HEK293 (cell line): ENCODE results near the gene ABCC3.
A peak's percentile ranks its signal among the peaks of the same experiment; 100 is the strongest.

Experiments used
- CTCF ChIA-PET: fragments of 350-600 bp; formaldehyde crosslinking; extraction: SDS; loops from one replicate; lab custom pipeline; 2021; ENCODE audit warnings: antibody characterized with exemption; lab: Yijun Ruan, JAX
- POLR2A ChIA-PET: fragments of 300-600 bp; formaldehyde crosslinking; extraction: SDS; loops from one replicate; lab custom pipeline; 2020; ENCODE audit warnings: antibody characterized with exemption, inconsistent platforms; lab: Yijun Ruan, JAX
- H3K27ac ChIP-seq: fragments of 200-500 bp; sonication (Bioruptor generic); 2 replicates; pipeline ENCODE4 v1.5.1; 2014; ENCODE audit warnings: low read depth, low read length, control low read depth, inconsistent platforms; ENCODE audit errors: extremely low read depth
- H3K36me3 ChIP-seq, 2 experiments: fragments of 200-500 bp in 1 of 2; sonication (Bioruptor generic) in 1 of 2; 1 replicate in 1 of 2; 2 replicates in 1 of 2; pipeline ENCODE4 v1.5.1; 2014 to 2017; ENCODE audit warnings: inconsistent platforms in 2 of 2, low read length in 2 of 2; ENCODE audit not compliant: control insufficient read depth in 2 of 2, insufficient read depth in 1 of 2
- H3K4me1 ChIP-seq: fragments of 200-500 bp; sonication (Bioruptor generic); 2 replicates; pipeline ENCODE4 v1.5.1; 2014; ENCODE audit warnings: mild to moderate bottlenecking, low read length, inconsistent platforms; ENCODE audit not compliant: control insufficient read depth, insufficient read depth
- H3K4me3 ChIP-seq: 2 replicates; pipeline ENCODE4 v1.5.1; 2011; ENCODE audit warnings: low read depth, mild to moderate bottlenecking, control low read depth, low read length, moderate library complexity
- H3K9me3 ChIP-seq: fragments of 200-500 bp; sonication (Bioruptor generic); 2 replicates; pipeline ENCODE4 v1.5.1; 2014; ENCODE audit warnings: low read depth, low read length, inconsistent platforms; ENCODE audit not compliant: control insufficient read depth, insufficient read depth
- EGR2 ChIP-seq: fragments of 450-650 bp; formaldehyde crosslinking; IDR thresholded peaks from 2 replicates; pipeline ENCODE4 v1.5.1; 2016; ENCODE audit warnings: low read depth, missing biosample characterization, missing genetic modification characterization
- TRIM28 ChIP-seq: IDR thresholded peaks from 2 replicates; pipeline ENCODE4 v1.6.1; 2011; ENCODE audit warnings: low read length, control low read depth, borderline replicate concordance
- ZFHX2 ChIP-seq: fragments of 450-650 bp; formaldehyde crosslinking; conservative IDR thresholded peaks from 2 replicates; pipeline ENCODE4 v1.5.1; 2016; ENCODE audit warnings: missing biosample characterization, missing genetic modification characterization
- ZNF155 ChIP-seq: fragments of 450-650 bp; formaldehyde crosslinking; IDR thresholded peaks from 2 replicates; pipeline ENCODE4 v1.5.1; 2016; ENCODE audit warnings: missing biosample characterization, missing genetic modification characterization
- ZNF248 ChIP-seq: fragments of 450-650 bp; formaldehyde crosslinking; IDR thresholded peaks from 2 replicates; pipeline ENCODE4 v1.5.1; 2017; ENCODE audit warnings: missing biosample characterization, missing genetic modification characterization
- ZNF529 ChIP-seq: fragments of 450-650 bp; formaldehyde crosslinking; IDR thresholded peaks from 2 replicates; pipeline ENCODE4 v1.5.1; 2017; ENCODE audit warnings: missing genetic modification characterization, missing biosample characterization; ENCODE audit not compliant: insufficient replicate concordance
- ZNF658 ChIP-seq: fragments of 450-650 bp; formaldehyde crosslinking; IDR thresholded peaks from 2 replicates; pipeline ENCODE4; 2016; ENCODE audit warnings: missing biosample characterization, missing genetic modification characterization
- ZNF701 ChIP-seq: fragments of 450-650 bp; formaldehyde crosslinking; IDR thresholded peaks from 2 replicates; pipeline ENCODE4 v1.5.1; 2016; ENCODE audit warnings: missing biosample characterization, missing genetic modification characterization
- ZNF791 ChIP-seq: fragments of 450-650 bp; formaldehyde crosslinking; IDR thresholded peaks from 2 replicates; pipeline ENCODE4 v1.5.1; 2016; ENCODE audit warnings: missing biosample characterization, missing genetic modification characterization
- TF ChIP-seq, protein P1 (sequence below): fragments of 450-650 bp; formaldehyde crosslinking; IDR thresholded peaks from 2 replicates; pipeline ENCODE4 v1.5.1; 2016; ENCODE audit warnings: missing biosample characterization, missing genetic modification characterization
- TF ChIP-seq, protein P2 (sequence below): fragments of 450-650 bp; formaldehyde crosslinking; IDR thresholded peaks from 2 replicates; pipeline ENCODE4 v1.5.1; 2016; ENCODE audit warnings: missing biosample characterization, missing genetic modification characterization

The ABCC3 gene

DNA sequence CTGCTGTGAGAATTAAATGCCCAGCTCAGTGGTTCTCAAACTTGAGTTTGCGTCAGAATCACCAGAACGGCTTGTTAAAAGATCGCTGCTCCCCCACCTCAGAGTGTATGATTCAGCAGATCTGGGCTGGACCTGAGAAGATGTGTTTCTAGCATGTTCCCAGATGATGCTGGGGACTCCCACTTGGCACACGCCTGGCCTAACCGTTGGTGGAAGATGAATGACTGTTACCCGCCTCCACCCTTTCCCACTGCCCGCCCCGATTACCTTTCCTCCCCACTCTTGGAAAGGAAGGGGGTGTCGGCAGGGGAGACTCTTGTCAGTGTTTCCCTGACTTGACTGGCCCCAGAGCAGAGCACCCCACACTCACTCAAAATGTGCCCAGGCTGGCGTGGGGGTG, 29.3 kb upstream of the ABCC3 start:
- Histone ChIP-seq H3K4me3 (no peak overlapping the region), H3K9me3 (no peaks in the 10 kb centered on the region), H3K4me1 (no peaks in the 10 kb centered on the region), H3K36me3 (no peaks in the 10 kb centered on the region), H3K27ac (no peak overlapping the region)
- CTCF ChIA-PET: interaction anchor here (0.7 to 1.7 kb wide), 5 partner anchors 8 to 90 kb away, joined by 3 to 7 read pairs (median 4); partner anchors contain the start of gene ABCC3
- POLR2A ChIA-PET: no interaction called here
- peak; percentile 72 for TF ChIP-seq ZFHX2
- no peak for TF ChIP-seq ZNF658 (tag by site-specific recombination)
- TF ChIP-seq EGR2 (tag by site-specific recombination): peak; percentile 73

DNA sequence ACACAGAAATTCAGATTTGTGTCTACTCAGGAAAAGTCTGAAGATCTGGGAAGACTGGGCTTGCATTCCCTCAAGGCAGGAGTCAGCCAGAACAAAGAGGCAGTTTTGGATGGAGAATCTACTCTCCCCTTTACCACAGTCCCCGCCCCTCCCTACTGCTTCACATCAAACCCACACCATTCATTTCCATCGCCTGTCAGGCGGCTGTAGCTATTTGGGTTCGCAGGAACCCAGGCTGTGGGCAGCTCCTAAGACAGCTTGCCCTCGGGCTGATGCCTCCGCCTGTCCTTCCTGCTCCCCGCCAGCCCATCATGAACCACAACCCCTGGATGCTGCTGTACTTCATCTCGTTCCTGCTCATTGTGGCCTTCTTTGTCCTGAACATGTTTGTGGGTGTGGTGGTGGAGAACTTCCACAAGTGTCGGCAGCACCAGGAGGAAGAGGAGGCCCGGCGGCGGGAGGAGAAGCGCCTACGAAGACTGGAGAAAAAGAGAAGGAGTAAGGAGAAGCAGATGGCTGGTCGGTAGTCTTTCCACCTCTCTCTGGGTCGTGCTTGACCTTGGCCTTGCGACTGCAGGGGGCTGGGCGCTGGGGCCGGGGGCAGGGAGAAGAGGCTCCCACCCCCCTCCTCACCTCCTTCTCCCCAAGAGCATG, 27.0 kb upstream of the ABCC3 start:
- POLR2A ChIA-PET: no interaction called here
- TF ChIP-seq ZNF155 (tag by site-specific recombination) (no peak), ZNF529 (tag by site-specific recombination) (no peak), EGR2 (tag by site-specific recombination) (peak; percentile 42; the same call in 1 of the 2 replicates)
- Histone ChIP-seq H3K4me3 (no peak overlapping the region), H3K9me3 (no peaks in the 10 kb centered on the region), H3K36me3 (no peaks in the 10 kb centered on the region), H3K4me1 (no peaks in the 10 kb centered on the region), H3K27ac (no peak overlapping the region)
- CTCF ChIA-PET: interaction anchor here (0.6 kb wide), 1 partner anchor 237 kb away, joined by 3 read pairs; no protein-coding TSS in a partner anchor

DNA sequence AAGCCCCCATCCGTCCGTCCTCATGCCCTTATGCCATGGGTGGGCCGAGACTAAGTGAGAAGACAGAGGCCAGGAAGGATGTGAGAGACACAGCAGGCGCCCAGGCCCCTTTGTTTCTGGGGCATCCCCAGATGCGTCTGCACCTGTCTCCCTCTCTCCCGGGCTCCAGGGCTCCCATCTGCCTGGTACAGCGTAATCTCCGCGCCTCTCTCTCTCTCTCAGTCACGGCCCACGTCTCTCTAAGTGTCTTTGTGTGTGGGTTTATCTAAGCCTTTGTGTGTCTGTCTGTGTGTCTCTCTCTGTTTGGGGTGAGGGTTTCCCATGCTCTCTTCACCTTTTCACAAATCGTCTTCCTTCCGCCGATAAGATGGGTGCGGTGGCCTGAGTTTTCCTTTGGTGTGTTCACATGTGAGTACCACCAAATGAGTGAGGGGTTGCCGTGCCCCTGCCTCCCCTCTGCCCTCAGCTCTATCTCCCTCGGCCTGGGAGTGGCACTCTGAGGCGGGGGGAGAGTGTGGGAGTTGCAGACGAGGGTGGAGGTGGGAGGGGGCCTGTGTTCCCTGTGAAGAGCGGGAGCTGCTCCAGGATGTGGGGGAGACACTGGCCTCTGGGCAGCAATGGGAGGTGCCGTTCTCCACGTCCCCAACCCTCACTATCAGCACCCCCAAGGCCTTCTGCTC, 25.8 kb upstream of the ABCC3 start:
- Histone ChIP-seq H3K4me3 (no peak overlapping the region), H3K36me3 (no peaks in the 10 kb centered on the region), H3K4me1 (no peaks in the 10 kb centered on the region), H3K27ac (no peak overlapping the region), H3K9me3 (no peaks in the 10 kb centered on the region)
- POLR2A ChIA-PET: no interaction called here
- TF ChIP-seq ZNF248 (tag by site-specific recombination) (no peak), TRIM28 (no peak), ZFHX2 (peak; percentile 75), EGR2 (tag by site-specific recombination) (peak; percentile 79)
- CTCF ChIA-PET: interaction anchor here (0.5 to 0.7 kb wide), 2 partner anchors 18 to 732 kb away, joined by 3 to 4 read pairs; no protein-coding TSS in a partner anchor

DNA sequence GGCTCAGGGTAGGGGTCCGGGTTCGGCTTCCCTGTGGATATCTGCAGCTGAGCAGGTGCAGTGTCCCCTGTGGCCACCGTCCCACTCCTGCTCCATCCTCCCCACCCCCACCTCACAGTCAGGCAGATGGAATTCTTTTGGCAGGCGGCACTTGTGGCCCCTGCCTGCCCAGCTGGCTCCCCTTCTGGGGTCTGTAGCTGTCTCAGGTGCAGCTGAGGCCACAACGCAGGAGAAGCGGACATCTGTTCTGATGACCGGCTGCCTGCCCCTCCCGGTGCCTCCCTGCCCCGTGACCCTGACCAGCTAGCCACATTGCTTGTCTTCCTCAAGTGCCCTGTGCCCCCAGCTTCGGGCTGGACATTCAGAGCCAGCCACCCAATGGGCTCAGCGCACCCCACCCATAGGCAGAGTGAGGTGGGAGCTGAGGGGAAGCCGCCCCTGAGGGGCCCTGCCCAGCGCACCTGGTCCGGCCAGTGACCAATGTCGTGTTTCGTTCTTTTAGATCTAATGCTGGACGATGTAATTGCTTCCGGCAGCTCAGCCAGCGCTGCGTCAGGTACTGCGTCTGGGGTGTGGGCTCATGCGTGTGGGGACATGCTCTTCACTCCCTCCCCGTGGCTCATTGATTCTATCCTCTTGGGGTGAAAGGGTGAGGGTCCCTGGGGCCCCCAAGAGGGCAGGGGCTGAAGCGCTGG, 25.2 kb upstream of the ABCC3 start:
- Histone ChIP-seq H3K4me3 (no peak overlapping the region), H3K36me3 (no peaks in the 10 kb centered on the region), H3K27ac (no peak overlapping the region), H3K9me3 (no peaks in the 10 kb centered on the region), H3K4me1 (no peaks in the 10 kb centered on the region)
- TF ChIP-seq, protein P1, sequence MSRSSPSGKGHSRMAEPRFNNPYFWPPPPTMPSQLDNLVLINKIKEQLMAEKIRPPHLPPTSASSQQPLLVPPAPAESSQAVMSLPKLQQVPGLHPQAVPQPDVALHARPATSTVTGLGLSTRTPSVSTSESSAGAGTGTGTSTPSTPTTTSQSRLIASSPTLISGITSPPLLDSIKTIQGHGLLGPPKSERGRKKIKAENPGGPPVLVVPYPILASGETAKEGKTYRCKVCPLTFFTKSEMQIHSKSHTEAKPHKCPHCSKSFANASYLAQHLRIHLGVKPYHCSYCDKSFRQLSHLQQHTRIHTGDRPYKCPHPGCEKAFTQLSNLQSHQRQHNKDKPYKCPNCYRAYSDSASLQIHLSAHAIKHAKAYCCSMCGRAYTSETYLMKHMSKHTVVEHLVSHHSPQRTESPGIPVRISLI (tag by site-specific recombination): no peak
- no peak for TF ChIP-seq ZNF791 (tag by site-specific recombination)
- TF ChIP-seq ZNF701 (tag by site-specific recombination): no peak
- TF ChIP-seq, protein P2, sequence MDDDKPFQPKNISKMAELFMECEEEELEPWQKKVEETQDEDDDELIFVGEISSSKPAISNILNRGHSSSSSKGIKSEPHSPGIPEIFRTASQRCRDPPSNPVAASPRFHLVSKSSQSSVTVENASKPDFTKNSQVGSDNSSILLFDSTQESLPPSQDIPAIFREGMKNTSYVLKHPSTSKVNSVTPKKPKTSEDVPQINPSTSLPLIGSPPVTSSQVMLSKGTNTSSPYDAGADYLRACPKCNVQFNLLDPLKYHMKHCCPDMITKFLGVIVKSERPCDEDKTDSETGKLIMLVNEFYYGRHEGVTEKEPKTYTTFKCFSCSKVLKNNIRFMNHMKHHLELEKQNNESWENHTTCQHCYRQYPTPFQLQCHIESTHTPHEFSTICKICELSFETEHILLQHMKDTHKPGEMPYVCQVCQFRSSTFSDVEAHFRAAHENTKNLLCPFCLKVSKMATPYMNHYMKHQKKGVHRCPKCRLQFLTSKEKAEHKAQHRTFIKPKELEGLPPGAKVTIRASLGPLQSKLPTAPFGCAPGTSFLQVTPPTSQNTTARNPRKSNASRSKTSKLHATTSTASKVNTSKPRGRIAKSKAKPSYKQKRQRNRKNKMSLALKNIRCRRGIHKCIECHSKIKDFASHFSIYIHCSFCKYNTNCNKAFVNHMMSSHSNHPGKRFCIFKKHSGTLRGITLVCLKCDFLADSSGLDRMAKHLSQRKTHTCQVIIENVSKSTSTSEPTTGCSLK (tag by site-specific recombination): no peak
- ChIA-PET POLR2A (no interaction called here), CTCF (interaction anchor here (0.5 to 1.8 kb wide), 6 partner anchors 14 to 733 kb away, joined by 3 to 7 read pairs (median 3); no protein-coding TSS in a partner anchor)
